WI38 (cell line): ENCODE data around the gene EIF4G3.
"Not testable (repeated sequence)": the region's sequence is repeated elsewhere in the genome, so short reads cannot be mapped to it uniquely, and the experiment has no call there.

Experiments
- H3K4me3 ChIP-seq: 2 replicates; pipeline ENCODE4 v1.5.1; 2011; ENCODE audit warnings: low read depth, mild to moderate bottlenecking, control low read depth, low read length
- TF ChIP-seq, protein P1 (sequence below): IDR thresholded peaks from 2 replicates; pipeline ENCODE4 v1.5.1; 2012; ENCODE audit warnings: low read depth, mild to moderate bottlenecking, control low read depth, low read length

The EIF4G3 gene

DNA sequence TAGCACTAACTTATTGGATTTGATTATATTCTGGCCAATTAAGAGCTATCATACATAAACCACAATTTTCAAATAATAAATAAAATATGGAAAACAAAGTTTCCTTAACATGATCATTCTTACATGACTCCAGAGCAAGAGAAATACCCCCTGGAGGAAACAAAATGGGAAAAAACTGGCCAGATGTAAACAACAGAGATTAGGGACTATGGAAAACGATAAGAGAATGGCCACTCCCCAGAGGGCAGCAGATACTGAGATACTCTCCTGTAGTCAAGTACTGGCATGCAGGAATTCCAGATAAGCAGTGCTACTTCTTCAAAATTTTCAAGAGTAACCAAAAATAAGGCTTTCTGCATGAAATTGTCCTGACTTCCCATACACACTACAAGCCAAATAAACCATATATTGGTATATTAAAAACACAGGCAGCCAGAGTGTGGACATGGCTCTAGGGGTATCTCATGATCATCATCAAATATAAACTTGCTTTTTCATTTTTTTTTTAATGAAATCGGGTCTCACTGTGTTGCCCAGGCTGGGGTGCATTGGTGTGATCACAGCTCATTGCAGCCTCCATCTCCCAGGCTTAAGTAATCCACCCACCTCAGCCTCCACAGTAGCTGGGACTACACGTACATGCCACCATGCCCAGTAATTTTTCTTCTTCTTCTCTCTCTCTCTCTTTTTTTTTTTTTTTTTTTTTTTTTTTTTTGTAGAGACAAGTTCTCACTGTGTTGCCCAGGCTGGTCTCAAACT is 118.5 kb downstream of the EIF4G3 start:
- no peak overlapping the region for H3K4me3 ChIP-seq
- TF ChIP-seq, protein P1, sequence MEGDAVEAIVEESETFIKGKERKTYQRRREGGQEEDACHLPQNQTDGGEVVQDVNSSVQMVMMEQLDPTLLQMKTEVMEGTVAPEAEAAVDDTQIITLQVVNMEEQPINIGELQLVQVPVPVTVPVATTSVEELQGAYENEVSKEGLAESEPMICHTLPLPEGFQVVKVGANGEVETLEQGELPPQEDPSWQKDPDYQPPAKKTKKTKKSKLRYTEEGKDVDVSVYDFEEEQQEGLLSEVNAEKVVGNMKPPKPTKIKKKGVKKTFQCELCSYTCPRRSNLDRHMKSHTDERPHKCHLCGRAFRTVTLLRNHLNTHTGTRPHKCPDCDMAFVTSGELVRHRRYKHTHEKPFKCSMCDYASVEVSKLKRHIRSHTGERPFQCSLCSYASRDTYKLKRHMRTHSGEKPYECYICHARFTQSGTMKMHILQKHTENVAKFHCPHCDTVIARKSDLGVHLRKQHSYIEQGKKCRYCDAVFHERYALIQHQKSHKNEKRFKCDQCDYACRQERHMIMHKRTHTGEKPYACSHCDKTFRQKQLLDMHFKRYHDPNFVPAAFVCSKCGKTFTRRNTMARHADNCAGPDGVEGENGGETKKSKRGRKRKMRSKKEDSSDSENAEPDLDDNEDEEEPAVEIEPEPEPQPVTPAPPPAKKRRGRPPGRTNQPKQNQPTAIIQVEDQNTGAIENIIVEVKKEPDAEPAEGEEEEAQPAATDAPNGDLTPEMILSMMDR: no peak

DNA sequence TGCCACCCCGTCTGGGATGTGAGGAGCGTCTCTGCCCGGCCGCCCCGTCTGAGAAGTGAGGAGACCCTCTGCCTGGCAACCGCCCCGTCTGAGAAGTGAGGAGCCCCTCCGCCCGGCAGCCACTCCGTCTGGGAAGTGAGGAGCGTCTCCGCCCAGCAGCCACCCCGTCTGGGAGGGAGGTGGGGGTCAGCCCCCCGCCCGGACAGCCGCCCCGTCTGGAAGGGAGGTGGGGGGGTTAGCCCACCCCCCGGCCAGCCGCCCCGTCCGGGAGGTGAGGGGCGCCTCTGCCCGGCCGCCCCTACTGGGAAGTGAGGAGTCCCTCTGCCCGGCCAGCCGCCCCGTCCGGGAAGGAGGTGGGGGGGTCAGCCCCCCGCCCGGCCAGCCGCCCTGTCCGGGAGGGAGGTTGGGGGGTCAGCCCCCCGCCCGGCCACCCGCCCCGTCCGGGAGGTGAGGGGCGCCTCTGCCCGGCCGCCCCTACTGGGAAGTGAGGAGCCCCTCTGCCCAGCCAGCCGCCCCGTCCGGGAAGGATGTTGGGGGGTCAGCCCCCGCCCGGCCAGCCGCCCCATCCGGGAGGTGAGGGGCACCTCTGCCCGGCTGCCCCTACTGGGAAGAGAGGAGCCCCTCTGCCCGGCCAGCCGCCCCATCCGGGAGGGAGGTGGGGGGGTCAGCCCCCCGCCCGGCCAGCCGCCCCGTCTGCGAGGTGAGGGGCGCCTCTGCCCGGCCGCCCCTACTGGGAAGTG is 123.3 kb downstream of the EIF4G3 start:
- not testable (repeated sequence) for H3K4me3 ChIP-seq

DNA sequence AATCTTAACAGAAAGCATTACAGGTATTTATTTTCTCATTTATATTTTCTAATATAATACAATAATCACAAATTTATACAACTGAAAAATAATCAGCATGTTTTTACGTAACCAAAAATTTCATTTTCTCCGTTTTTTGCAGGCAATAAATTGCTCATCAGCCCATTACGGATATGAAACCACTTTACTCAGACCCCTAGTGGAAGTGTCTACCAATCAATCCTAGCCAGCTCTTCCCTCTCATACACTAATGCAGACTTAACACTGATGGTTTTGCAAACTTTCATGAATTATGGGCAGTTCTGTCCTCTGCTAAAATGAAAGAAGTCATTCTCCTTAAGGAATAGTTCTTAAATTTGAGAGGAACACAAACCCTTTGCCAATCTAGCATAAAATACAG is 124.7 kb downstream of the EIF4G3 start:
- H3K4me3 ChIP-seq: no peak overlapping the region
- TF ChIP-seq, protein P1: no peak

DNA sequence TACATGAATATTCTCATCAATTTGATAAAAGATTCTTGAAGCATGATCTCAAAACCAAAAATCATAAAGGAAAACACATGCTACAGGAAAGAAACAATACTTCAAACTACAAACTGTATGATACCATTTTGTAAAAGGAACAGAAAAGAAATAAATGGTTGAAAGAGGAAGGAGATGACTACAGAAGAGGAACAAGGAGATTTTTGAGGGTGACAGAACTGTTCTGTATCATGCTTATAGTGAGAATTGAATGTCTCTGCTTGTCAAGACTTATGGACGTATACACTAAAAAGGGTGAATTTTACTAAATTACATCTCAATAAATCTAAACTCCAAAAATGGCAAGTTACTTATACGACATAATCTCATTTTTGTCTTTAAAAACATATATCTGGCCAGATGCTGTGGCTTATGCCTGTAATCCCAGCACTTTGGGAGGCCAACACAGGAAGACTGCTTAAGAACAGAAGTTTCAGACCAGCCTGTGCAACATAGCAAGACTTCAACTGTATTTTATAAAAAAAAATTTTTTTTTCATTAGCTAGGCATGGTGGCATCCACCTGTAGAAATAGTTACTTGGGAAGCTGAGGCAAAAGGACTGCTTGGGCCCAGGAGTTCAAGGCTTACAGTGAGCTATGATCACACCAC is 125.4 kb downstream of the EIF4G3 start:
- TF ChIP-seq, protein P1: no peak

DNA sequence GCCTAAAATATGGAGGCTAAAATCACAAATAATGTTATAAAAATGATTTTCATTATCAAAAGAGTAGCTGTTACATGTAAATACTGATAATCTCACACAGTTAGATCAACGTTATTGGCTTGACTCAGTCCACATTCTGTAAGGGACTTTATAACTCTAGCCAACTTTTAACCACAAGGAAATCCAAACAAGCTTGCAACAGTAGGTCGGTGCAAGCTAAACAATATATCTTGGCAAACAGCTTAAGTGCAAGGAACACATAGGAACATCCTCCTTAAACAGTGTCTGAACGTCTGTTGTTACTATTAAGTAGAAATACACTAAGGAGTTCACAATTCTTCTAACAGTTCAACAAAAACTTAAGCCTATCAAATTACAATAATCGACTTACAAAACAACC is 126.7 kb downstream of the EIF4G3 start:
- TF ChIP-seq, protein P1: no peak
- H3K4me3 ChIP-seq: no peak overlapping the region

More for the DNA sequence above, 125.4 kb downstream of the EIF4G3 start:
- H3K4me3 ChIP-seq: no peak overlapping the region

DNA sequence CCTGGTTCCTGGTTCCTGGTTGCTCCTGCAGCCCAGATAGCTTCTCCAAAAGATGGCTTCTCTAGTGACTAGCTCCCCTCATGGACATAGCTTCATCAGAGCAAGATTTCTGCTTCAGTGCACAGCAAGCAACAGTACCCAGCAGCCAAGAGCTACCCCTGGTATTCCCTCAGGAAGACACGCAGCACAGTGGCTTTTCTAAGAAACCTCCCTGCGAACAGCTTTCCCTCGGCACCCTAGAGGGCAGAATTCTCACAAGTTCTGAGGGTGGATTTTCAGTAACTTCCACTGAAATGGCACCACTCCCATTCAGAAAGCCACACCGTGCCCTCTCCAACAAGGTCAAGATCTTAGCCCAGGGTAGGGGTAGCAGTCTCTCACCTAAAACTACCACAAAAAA is 128.2 kb downstream of the EIF4G3 start:
- TF ChIP-seq, protein P1: no peak
- H3K4me3 ChIP-seq: no peak overlapping the region

DNA sequence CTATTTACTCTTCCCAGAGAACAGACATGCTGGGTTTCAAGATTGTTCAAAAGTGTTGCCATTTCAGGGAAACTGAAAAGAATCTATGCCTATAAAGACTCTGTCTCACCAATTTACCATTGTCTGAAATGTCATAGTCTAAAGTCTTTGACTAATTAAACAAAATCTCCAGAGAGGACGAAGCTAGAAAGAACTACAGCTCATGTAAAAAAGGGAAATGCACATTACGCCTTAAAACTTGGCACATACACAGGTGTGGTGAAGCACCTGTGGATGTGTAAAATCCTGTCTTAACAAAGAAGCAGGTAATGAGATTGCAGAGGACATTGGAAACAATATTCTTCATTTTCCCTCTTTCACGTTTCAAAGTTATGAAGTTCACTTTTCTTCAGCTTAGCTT is 130.6 kb downstream of the EIF4G3 start:
- TF ChIP-seq, protein P1: no peak
- no peak overlapping the region for H3K4me3 ChIP-seq
